Posterior vena cava (tissue), 2 donors: ENCODE results near the gene KRT74. TPM values are rescaled to one million over a fixed set of nuclear protein-coding genes. Genes with fewer than 3 reads are reported as not detected.
A peak's percentile ranks its signal among the peaks of the same experiment; 100 is the strongest.

ENCODE experiments used
- DNase-seq: peaks from one replicate; pipeline ENCODE4 v3.0.0-alpha.2; 2020; ENCODE audit warnings: low spot score
- intact Hi-C, 2 donors: fragments of 100-400 bp; cut with DNase I; formaldehyde crosslinking; loops; one replicate each; pipeline versions ENCODE4 v1.14.1 to v1.14.2; 2022 to 2023
- total RNA-seq, 2 donors: library from RNA; stranded (reverse); fragmentation: NEBNext Ultra II Directional; extraction: Animal tissue kit (Norgen Biotek cat#: 25700); gene quantifications; one replicate each; pipeline ENCODE4 v1.2.1, GENCODE V29; 2021
- donor health status: DM: yes; HTN: yes; CAD: no.
- donor health status: DM: yes; HTN: yes; CAD: no.

The KRT74 gene
- total RNA-seq, 2 donors from 2014 or later = not detected

- no peak for DNase-seq
- intact Hi-C loops = no loop called here
These were observed 22.3 kb downstream of the KRT74 start for GRCh38 chr12:52551216-52551865.

- no peak for DNase-seq
- intact Hi-C loops = no loop called here
These were observed 27.5 kb downstream of the KRT74 start for GRCh38 chr12:52546126-52546525.

GRCh38 chr12:52543985-52544883 is 29.4 kb downstream of the KRT74 start:
- intact Hi-C loops = no loop called here
- no peak for DNase-seq

GRCh38 chr12:52542785-52543318 is 30.8 kb downstream of the KRT74 start:
- intact Hi-C loops = no loop called here
- DNase-seq = no peak

GRCh38 chr12:52542157-52542556 is 31.5 kb downstream of the KRT74 start:
- intact Hi-C loops = no loop called here
- DNase-seq = no peak

- intact Hi-C loops = no loop called here
- DNase-seq = no peak
These were observed 31.9 kb downstream of the KRT74 start for GRCh38 chr12:52541709-52542108.

- intact Hi-C loops = no loop called here
- DNase-seq = no peak
These were observed 33.1 kb downstream of the KRT74 start for GRCh38 chr12:52540531-52540930.

GRCh38 chr12:52539821-52540173 is 33.8 kb downstream of the KRT74 start:
- DNase-seq = no peak
- intact Hi-C loops = no loop called here

- no peak for DNase-seq
- intact Hi-C loops = no loop called here
These were observed 34.4 kb downstream of the KRT74 start for GRCh38 chr12:52539083-52539820.

- intact Hi-C loops = no loop called here
- DNase-seq = no peak
These were observed 36.5 kb downstream of the KRT74 start for GRCh38 chr12:52537101-52537500.

- no peak for DNase-seq
- intact Hi-C loops = no loop called here
These were observed 38.1 kb downstream of the KRT74 start for GRCh38 chr12:52535574-52535973.

GRCh38 chr12:52534482-52534881 is 39.2 kb downstream of the KRT74 start:
- no peak for DNase-seq
- intact Hi-C loops = no loop called here

GRCh38 chr12:52533686-52534470 is 39.8 kb downstream of the KRT74 start:
- intact Hi-C loops = no loop called here
- DNase-seq = no peak

- no peak for DNase-seq
- intact Hi-C loops = no loop called here
These were observed 41.0 kb downstream of the KRT74 start for GRCh38 chr12:52532636-52533035.

GRCh38 chr12:52531566-52532300 is 41.9 kb downstream of the KRT74 start:
- intact Hi-C loops = no loop called here
- DNase-seq = peak; percentile 70

- no peak for DNase-seq
- intact Hi-C loops = no loop called here
These were observed 42.7 kb downstream of the KRT74 start for GRCh38 chr12:52530905-52531304.

- intact Hi-C loops = no loop called here
These were observed 43.3 kb downstream of the KRT74 start for GRCh38 chr12:52530366-52530765.

GRCh38 chr12:52529846-52530245 is 43.8 kb downstream of the KRT74 start:
- intact Hi-C loops = no loop called here
- DNase-seq = no peak

More at GRCh38 chr12:52530366-52530765, 43.3 kb downstream of the KRT74 start:
- DNase-seq = no peak
